ENCODE measurements around the gene WWOX.

WWOX gene

GRCh38 chr16:79190542-79190941, 1091.1 kb downstream of the WWOX start:
- Histone ChIP-seq H2AFZ (ENCODE audit: insufficient read depth, low read length, poor library complexity) (no peak overlapping the region), H3K18ac (ENCODE audit: low read length) (no peak overlapping the region), H3K4me2 (ENCODE audit: low read length) (no peak overlapping the region), H2BK12ac (ENCODE audit: low read length) (no peak overlapping the region), H3K9ac (ENCODE audit: low read length) (no peak overlapping the region), H4K12ac (ENCODE audit: low read depth, low read length) (no peak overlapping the region), H3K4me1 (ENCODE audit: control insufficient read depth in 1 of 2, insufficient read depth in 2 of 2, low read length in 2 of 2) (no peaks in the 10 kb centered on the region), H2BK120ac (ENCODE audit: insufficient read depth, low read length, poor library complexity) (no peak overlapping the region), H3K9me3 (ENCODE audit: insufficient read depth, low read depth, low read length) (no peaks in the 10 kb centered on the region), H3K23ac (ENCODE audit: low read length) (no peak overlapping the region), H4K8ac (ENCODE audit: low read depth, low read length) (no peak overlapping the region), H2BK5ac (ENCODE audit: low read depth, low read length, poor library complexity) (no peak overlapping the region), H4K91ac (ENCODE audit: low read depth, low read length) (no peak overlapping the region), H3K4ac (ENCODE audit: low read depth, low read length) (no peak overlapping the region), H3K4me3 (ENCODE audit: low read depth, low read length) (no peak overlapping the region), H3K79me2 (ENCODE audit: control insufficient read depth, insufficient read depth, low read length, poor library complexity) (no peaks in the 10 kb centered on the region), H2AK5ac (ENCODE audit: low read length) (no peak overlapping the region), H3K36me3 (ENCODE audit: control insufficient read depth in 1 of 2, insufficient read depth in 2 of 2, low read length in 2 of 2) (no peaks in the 10 kb centered on the region), H3K27me3 (ENCODE audit: insufficient read depth, low read length) (no peaks in the 10 kb centered on the region), H3K14ac (ENCODE audit: low read length) (no peak overlapping the region), H3K79me1 (ENCODE audit: low read length) (no peaks in the 10 kb centered on the region), H3K27ac (ENCODE audit: low read depth, low read length) (no peak overlapping the region)
- no CpG with 5 or more reads among the region's 1 CpG for WGBS (ENCODE audit: extremely low coverage, insufficient coverage, insufficient read length)
- no peak for DNase-seq

GRCh38 chr16:79191933-79192332, 1092.5 kb downstream of the WWOX start:
- Histone ChIP-seq H2BK12ac (ENCODE audit: low read length) (no peak overlapping the region), H3K79me1 (ENCODE audit: low read length) (no peaks in the 10 kb centered on the region)
- WGBS (ENCODE audit: extremely low coverage, insufficient coverage, insufficient read length) = no CpG with 5 or more reads among the region's 8 CpGs

GRCh38 chr16:79192904-79193303, 1093.5 kb downstream of the WWOX start:
- Histone ChIP-seq H3K36me3 (ENCODE audit: control insufficient read depth in 1 of 2, insufficient read depth in 2 of 2, low read length in 2 of 2) (no peaks in the 10 kb centered on the region), H2BK12ac (ENCODE audit: low read length) (no peak overlapping the region), H3K14ac (ENCODE audit: low read length) (no peak overlapping the region), H3K4ac (ENCODE audit: low read depth, low read length) (no peak overlapping the region), H3K4me1 (ENCODE audit: control insufficient read depth in 1 of 2, insufficient read depth in 2 of 2, low read length in 2 of 2) (no peaks in the 10 kb centered on the region), H3K27ac (ENCODE audit: low read depth, low read length) (no peak overlapping the region), H4K8ac (ENCODE audit: low read depth, low read length) (no peak overlapping the region), H2AFZ (ENCODE audit: insufficient read depth, low read length, poor library complexity) (no peak overlapping the region), H3K9ac (ENCODE audit: low read length) (no peak overlapping the region), H4K12ac (ENCODE audit: low read depth, low read length) (no peak overlapping the region), H2BK120ac (ENCODE audit: insufficient read depth, low read length, poor library complexity) (no peak overlapping the region), H3K18ac (ENCODE audit: low read length) (no peak overlapping the region), H3K27me3 (ENCODE audit: insufficient read depth, low read length) (no peaks in the 10 kb centered on the region), H3K9me3 (ENCODE audit: insufficient read depth, low read depth, low read length) (no peaks in the 10 kb centered on the region), H2AK5ac (ENCODE audit: low read length) (no peak overlapping the region), H3K79me1 (ENCODE audit: low read length) (no peaks in the 10 kb centered on the region), H3K4me3 (ENCODE audit: low read depth, low read length) (no peak overlapping the region), H2BK5ac (ENCODE audit: low read depth, low read length, poor library complexity) (no peak overlapping the region), H4K91ac (ENCODE audit: low read depth, low read length) (no peak overlapping the region), H3K79me2 (ENCODE audit: control insufficient read depth, insufficient read depth, low read length, poor library complexity) (no peaks in the 10 kb centered on the region), H3K23ac (ENCODE audit: low read length) (no peak overlapping the region), H3K4me2 (ENCODE audit: low read length) (no peak overlapping the region)
- no peak for DNase-seq
- no CpG with 5 or more reads among the region's 2 CpGs for WGBS (ENCODE audit: extremely low coverage, insufficient coverage, insufficient read length)

More at GRCh38 chr16:79191933-79192332, 1092.5 kb downstream of the WWOX start:
- H3K4me1 ChIP-seq (ENCODE audit: control insufficient read depth in 1 of 2, insufficient read depth in 2 of 2, low read length in 2 of 2) = no peaks in the 10 kb centered on the region
- H3K9me3 ChIP-seq (ENCODE audit: insufficient read depth, low read depth, low read length) = no peaks in the 10 kb centered on the region
- no peak overlapping the region for H3K9ac ChIP-seq (ENCODE audit: low read length)
- H3K27ac ChIP-seq (ENCODE audit: low read depth, low read length) = no peak overlapping the region
- H3K36me3 ChIP-seq (ENCODE audit: control insufficient read depth in 1 of 2, insufficient read depth in 2 of 2, low read length in 2 of 2) = no peaks in the 10 kb centered on the region
- H3K4ac ChIP-seq (ENCODE audit: low read depth, low read length) = no peak overlapping the region
- H3K4me2 ChIP-seq (ENCODE audit: low read length) = no peak overlapping the region
- DNase-seq = peak; percentile 5 to 51
- no peak overlapping the region for H2BK120ac ChIP-seq (ENCODE audit: insufficient read depth, low read length, poor library complexity)
- no peak overlapping the region for H4K8ac ChIP-seq (ENCODE audit: low read depth, low read length)
- no peak overlapping the region for H4K12ac ChIP-seq (ENCODE audit: low read depth, low read length)
- no peak overlapping the region for H3K18ac ChIP-seq (ENCODE audit: low read length)
- H2AK5ac ChIP-seq (ENCODE audit: low read length) = no peak overlapping the region
- H3K14ac ChIP-seq (ENCODE audit: low read length) = no peak overlapping the region
- H2BK5ac ChIP-seq (ENCODE audit: low read depth, low read length, poor library complexity) = no peak overlapping the region
- H2AFZ ChIP-seq (ENCODE audit: insufficient read depth, low read length, poor library complexity) = no peak overlapping the region
- H4K91ac ChIP-seq (ENCODE audit: low read depth, low read length) = no peak overlapping the region
- no peak overlapping the region for H3K4me3 ChIP-seq (ENCODE audit: low read depth, low read length)
- H3K79me2 ChIP-seq (ENCODE audit: control insufficient read depth, insufficient read depth, low read length, poor library complexity) = no peaks in the 10 kb centered on the region
- H3K27me3 ChIP-seq (ENCODE audit: insufficient read depth, low read length) = no peaks in the 10 kb centered on the region
- H3K23ac ChIP-seq (ENCODE audit: low read length) = no peak overlapping the region

- Histone ChIP-seq H2BK5ac (ENCODE audit: low read depth, low read length, poor library complexity) (no peak overlapping the region), H4K91ac (ENCODE audit: low read depth, low read length) (no peak overlapping the region), H4K12ac (ENCODE audit: low read depth, low read length) (no peak overlapping the region), H3K4me3 (ENCODE audit: low read depth, low read length) (no peak overlapping the region), H3K27me3 (ENCODE audit: insufficient read depth, low read length) (no peaks in the 10 kb centered on the region), H3K4me2 (ENCODE audit: low read length) (no peak overlapping the region), H3K18ac (ENCODE audit: low read length) (no peak overlapping the region), H3K9ac (ENCODE audit: low read length) (no peak overlapping the region), H3K79me1 (ENCODE audit: low read length) (no peaks in the 10 kb centered on the region), H2AFZ (ENCODE audit: insufficient read depth, low read length, poor library complexity) (no peak overlapping the region), H3K9me3 (ENCODE audit: insufficient read depth, low read depth, low read length) (no peaks in the 10 kb centered on the region), H2BK12ac (ENCODE audit: low read length) (no peak overlapping the region), H3K23ac (ENCODE audit: low read length) (no peak overlapping the region), H2AK5ac (ENCODE audit: low read length) (no peak overlapping the region), H3K14ac (ENCODE audit: low read length) (no peak overlapping the region), H3K27ac (ENCODE audit: low read depth, low read length) (no peak overlapping the region), H3K4ac (ENCODE audit: low read depth, low read length) (no peak overlapping the region), H3K79me2 (ENCODE audit: control insufficient read depth, insufficient read depth, low read length, poor library complexity) (no peaks in the 10 kb centered on the region), H3K4me1 (ENCODE audit: control insufficient read depth in 1 of 2, insufficient read depth in 2 of 2, low read length in 2 of 2) (no peaks in the 10 kb centered on the region), H4K8ac (ENCODE audit: low read depth, low read length) (no peak overlapping the region), H3K36me3 (ENCODE audit: control insufficient read depth in 1 of 2, insufficient read depth in 2 of 2, low read length in 2 of 2) (no peaks in the 10 kb centered on the region), H2BK120ac (ENCODE audit: insufficient read depth, low read length, poor library complexity) (no peak overlapping the region)
- no CpG with 5 or more reads among the region's 8 CpGs for WGBS (ENCODE audit: extremely low coverage, insufficient coverage, insufficient read length)
- DNase-seq = no peak
These were observed 1094.8 kb downstream of the WWOX start for GRCh38 chr16:79194291-79194690.
